ENCODE data around the gene DUSP11.

Gene DUSP11

GRCh38 chr2:73736855-73737779, 42.8 kb downstream of the DUSP11 start, which contains the start of gene TPRKB:
TPRKB (minus strand) TSS chr2:73737345; CDS start chr2:73734569, 2,776 bp downstream.
- Histone ChIP-seq H4K20me1 (ENCODE audit: control insufficient read depth, insufficient read depth, low read depth, low read length) (no peaks in the 10 kb centered on the region), H3K27me3 (ENCODE audit: control insufficient read depth, low read length) (no peaks in the 10 kb centered on the region), H3K27ac (ENCODE audit: low read depth, low read length) (peak within 1 kb of the TSS; percentile 42), H3K4me3 (ENCODE audit: low read length) (peak within 1 kb of the TSS; percentile 92), H3F3A (ENCODE audit: control insufficient read depth, insufficient read depth) (no peaks in the 10 kb centered on the region), H3K36me3 (ENCODE audit: control insufficient read depth, low read length) (peaks cover 29% of the 10 kb centered on the region), H3K9me2 (replicated peaks; ENCODE audit: control insufficient read depth, low read length) (no peaks in the 10 kb centered on the region), H3K4me1 (ENCODE audit: control insufficient read depth, low read length) (peaks cover 18% of the 10 kb centered on the region), H3K79me2 (ENCODE audit: control insufficient read depth, low read length) (peaks cover 29% of the 10 kb centered on the region), H3K4me2 (ENCODE audit: low read length) (peak within 1 kb of the TSS; percentile 76), H3K9me3 (ENCODE audit: control insufficient read depth, insufficient read depth, low read length) (no peaks in the 10 kb centered on the region)
- TF ChIP-seq EZH2phosphoT487 (IDR thresholded peaks at IDR 0.05; ENCODE audit: borderline replicate concordance, low read length), result no peak
- TF ChIP-seq, protein P1, sequence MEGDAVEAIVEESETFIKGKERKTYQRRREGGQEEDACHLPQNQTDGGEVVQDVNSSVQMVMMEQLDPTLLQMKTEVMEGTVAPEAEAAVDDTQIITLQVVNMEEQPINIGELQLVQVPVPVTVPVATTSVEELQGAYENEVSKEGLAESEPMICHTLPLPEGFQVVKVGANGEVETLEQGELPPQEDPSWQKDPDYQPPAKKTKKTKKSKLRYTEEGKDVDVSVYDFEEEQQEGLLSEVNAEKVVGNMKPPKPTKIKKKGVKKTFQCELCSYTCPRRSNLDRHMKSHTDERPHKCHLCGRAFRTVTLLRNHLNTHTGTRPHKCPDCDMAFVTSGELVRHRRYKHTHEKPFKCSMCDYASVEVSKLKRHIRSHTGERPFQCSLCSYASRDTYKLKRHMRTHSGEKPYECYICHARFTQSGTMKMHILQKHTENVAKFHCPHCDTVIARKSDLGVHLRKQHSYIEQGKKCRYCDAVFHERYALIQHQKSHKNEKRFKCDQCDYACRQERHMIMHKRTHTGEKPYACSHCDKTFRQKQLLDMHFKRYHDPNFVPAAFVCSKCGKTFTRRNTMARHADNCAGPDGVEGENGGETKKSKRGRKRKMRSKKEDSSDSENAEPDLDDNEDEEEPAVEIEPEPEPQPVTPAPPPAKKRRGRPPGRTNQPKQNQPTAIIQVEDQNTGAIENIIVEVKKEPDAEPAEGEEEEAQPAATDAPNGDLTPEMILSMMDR (IDR thresholded peaks at IDR 0.05; ENCODE audit: low read depth, low read length, poor library complexity, severe bottlenecking), result no peak

GRCh38 chr2:73736378-73736777, 43.5 kb downstream of the DUSP11 start:
- H3K79me2 ChIP-seq (ENCODE audit: control insufficient read depth, low read length), result peaks cover 29% of the 10 kb centered on the region
- H3K9me2 ChIP-seq (replicated peaks; ENCODE audit: control insufficient read depth, low read length), result no peaks in the 10 kb centered on the region
- no peak overlapping the region for H3K27ac ChIP-seq (ENCODE audit: low read depth, low read length)
- H4K20me1 ChIP-seq (ENCODE audit: control insufficient read depth, insufficient read depth, low read depth, low read length), result no peaks in the 10 kb centered on the region
- no peak for TF ChIP-seq EZH2phosphoT487 (IDR thresholded peaks at IDR 0.05; ENCODE audit: borderline replicate concordance, low read length)
- TF ChIP-seq, protein P1 (IDR thresholded peaks at IDR 0.05; ENCODE audit: low read depth, low read length, poor library complexity, severe bottlenecking), result no peak
- H3K4me3 ChIP-seq (ENCODE audit: low read length), result peak overlapping the region; percentile 92
- H3K36me3 ChIP-seq (ENCODE audit: control insufficient read depth, low read length), result peaks cover 36% of the 10 kb centered on the region
- no peaks in the 10 kb centered on the region for H3F3A ChIP-seq (ENCODE audit: control insufficient read depth, insufficient read depth)
- H3K4me2 ChIP-seq (ENCODE audit: low read length), result peak overlapping the region; percentile 76
- H3K27me3 ChIP-seq (ENCODE audit: control insufficient read depth, low read length), result no peaks in the 10 kb centered on the region
- H3K9me3 ChIP-seq (ENCODE audit: control insufficient read depth, insufficient read depth, low read length), result no peaks in the 10 kb centered on the region
- peaks cover 18% of the 10 kb centered on the region for H3K4me1 ChIP-seq (ENCODE audit: control insufficient read depth, low read length)

- no peaks in the 10 kb centered on the region for H3K27me3 ChIP-seq (ENCODE audit: control insufficient read depth, low read length)
- peaks cover 2% of the 10 kb centered on the region for H3K4me1 ChIP-seq (ENCODE audit: control insufficient read depth, low read length)
- no peaks in the 10 kb centered on the region for H3K9me3 ChIP-seq (ENCODE audit: control insufficient read depth, insufficient read depth, low read length)
- no peak overlapping the region for H3K4me3 ChIP-seq (ENCODE audit: low read length)
- H3K79me2 ChIP-seq (ENCODE audit: control insufficient read depth, low read length), result peaks cover 16% of the 10 kb centered on the region
- no peak overlapping the region for H3K4me2 ChIP-seq (ENCODE audit: low read length)
- H4K20me1 ChIP-seq (ENCODE audit: control insufficient read depth, insufficient read depth, low read depth, low read length), result peaks cover 3% of the 10 kb centered on the region; the same call in 1 of the 2 replicates
- TF ChIP-seq EZH2phosphoT487 (IDR thresholded peaks at IDR 0.05; ENCODE audit: borderline replicate concordance, low read length), result no peak
- TF ChIP-seq, protein P1 (IDR thresholded peaks at IDR 0.05; ENCODE audit: low read depth, low read length, poor library complexity, severe bottlenecking), result no peak
- no peak overlapping the region for H3K27ac ChIP-seq (ENCODE audit: low read depth, low read length)
- H3K9me2 ChIP-seq (replicated peaks; ENCODE audit: control insufficient read depth, low read length), result no peaks in the 10 kb centered on the region
- peaks cover 53% of the 10 kb centered on the region for H3K36me3 ChIP-seq (ENCODE audit: control insufficient read depth, low read length)
- H3F3A ChIP-seq (ENCODE audit: control insufficient read depth, insufficient read depth), result peaks cover 4% of the 10 kb centered on the region; the same call in 1 of the 2 replicates
Measured at GRCh38 chr2:73730810-73731209, 49.1 kb downstream of the DUSP11 start.

Measured in DOHH2 (cell line).